GM18507 (cell line): Measurements from ENCODE around the gene CCHCR1.

Experiments
- DNase-seq: peaks from one replicate; pipeline ENCODE4 v3.0.0; 2011; ENCODE audit warnings: low read depth; ENCODE audit not compliant: insufficient read length; ENCODE audit errors: extremely low spot score
- FAIRE-seq: peaks from 2 replicates; lab custom pipeline; 2011; peaks lifted over from hg19 to GRCh38; lab: Jason Lieb, UNC

Gene CCHCR1

DNA sequence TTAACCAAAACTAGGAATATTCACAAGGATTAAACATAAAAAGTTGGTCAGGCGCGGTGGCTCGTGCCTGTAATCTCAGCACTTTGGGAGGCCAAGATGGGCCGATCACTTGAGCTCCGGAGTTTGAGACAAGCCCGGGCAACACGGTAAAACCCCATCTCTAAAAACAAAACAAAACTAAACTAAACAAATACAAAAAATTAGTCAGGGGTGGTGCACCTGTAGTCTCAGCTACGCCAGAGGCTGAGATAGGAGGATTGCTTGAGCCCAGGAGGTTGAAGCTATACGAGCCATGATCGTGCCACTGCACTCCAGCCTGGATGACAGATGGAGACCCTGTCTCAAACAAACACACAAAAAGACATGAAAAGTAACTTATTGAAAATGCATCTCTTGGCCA is 21.9 kb downstream of the CCHCR1 start:
- no peak for DNase-seq
- no peak for FAIRE-seq

GRCh38 chr6:31132806-31133205 is 24.8 kb downstream of the CCHCR1 start:
- FAIRE-seq (no peak), DNase-seq (no peak)

DNA sequence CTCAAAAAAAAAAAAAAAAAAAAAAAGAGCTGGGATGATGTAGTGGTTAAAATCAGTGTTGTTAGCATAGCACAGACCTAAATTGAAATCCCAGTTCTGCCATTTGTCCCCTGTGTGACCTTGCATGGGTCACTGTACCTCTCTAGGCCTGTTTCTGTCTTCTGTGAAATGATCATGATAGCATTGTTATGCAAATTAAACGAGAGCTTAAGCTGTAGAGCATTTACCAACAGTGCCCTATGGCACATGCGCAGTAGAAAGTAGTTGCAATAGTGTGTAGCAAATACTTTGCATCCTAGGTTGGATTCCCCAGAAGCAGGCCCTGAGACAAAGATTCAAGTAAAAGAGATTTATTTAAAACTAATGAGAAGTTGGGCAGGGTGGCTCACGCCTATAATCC is 26.0 kb downstream of the CCHCR1 start:
- FAIRE-seq (no peak), DNase-seq (no peak)

GRCh38 chr6:31130751-31131150 is 26.9 kb downstream of the CCHCR1 start:
- DNase-seq (no peak), FAIRE-seq (no peak)

DNA sequence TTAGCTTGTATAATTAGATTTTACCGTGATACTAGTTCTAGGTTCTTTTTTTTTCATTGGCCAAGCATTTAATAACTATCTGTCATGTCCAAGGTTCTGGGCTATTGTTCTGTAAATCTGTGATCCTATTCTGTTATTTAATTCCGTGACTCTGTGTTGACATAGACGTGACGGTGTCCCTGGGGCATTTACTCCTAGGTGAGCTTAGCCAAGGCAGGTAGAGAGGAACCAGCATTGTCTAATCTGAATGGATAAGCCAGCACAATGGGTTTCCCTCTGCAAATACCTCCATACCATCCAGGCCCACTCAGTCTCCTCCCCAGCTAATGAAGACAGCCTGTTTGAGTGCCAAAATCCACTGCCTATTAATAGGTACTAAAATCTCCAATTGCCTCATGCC is 28.5 kb downstream of the CCHCR1 start:
- FAIRE-seq = no peak
- DNase-seq = no peak

GRCh38 chr6:31128093-31128676 is 29.4 kb downstream of the CCHCR1 start:
- FAIRE-seq = peak; percentile 73
- DNase-seq = peak; percentile 45

DNA sequence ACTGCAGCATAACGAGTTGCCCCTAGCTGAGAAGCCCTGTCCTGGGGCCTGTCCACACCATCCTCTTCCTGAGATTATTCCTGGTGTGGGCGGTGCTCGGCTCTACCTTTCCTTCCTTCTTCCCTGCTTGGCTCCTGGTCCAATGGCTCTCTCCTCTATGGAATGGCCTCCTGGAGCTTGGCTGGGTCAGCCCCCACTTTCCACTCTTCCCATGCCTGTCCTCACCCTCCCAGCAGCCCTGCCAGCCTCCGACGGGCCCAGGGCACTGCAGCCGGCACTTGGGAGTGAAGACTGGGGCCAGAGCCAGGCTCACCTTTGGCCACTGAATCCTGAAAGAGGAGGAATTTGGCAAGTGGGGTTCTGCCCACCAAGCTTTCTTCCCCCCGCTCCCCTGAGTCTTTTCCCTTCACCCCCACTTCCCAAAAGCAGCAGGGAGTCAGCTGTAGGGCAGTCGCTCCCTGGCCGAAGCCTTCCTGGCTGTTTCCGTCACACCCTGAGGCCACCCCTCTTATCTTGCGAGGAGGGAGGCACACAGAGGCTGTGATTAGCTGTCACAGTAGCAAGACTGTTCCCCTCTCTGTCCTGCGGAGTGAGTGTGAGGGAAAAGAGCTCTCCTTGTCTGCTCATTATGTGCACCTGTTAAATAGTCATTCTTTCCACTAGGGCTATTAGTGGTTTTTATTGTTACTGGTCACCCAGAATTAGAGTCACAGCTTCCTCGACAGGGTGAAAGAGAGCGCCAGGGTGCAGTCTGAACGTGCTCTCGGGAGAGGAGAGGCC is 31.0 kb downstream of the CCHCR1 start:
- DNase-seq (no peak), FAIRE-seq (no peak)

GRCh38 chr6:31125586-31126363 is 31.8 kb downstream of the CCHCR1 start:
- FAIRE-seq (no peak), DNase-seq (no peak)

DNA sequence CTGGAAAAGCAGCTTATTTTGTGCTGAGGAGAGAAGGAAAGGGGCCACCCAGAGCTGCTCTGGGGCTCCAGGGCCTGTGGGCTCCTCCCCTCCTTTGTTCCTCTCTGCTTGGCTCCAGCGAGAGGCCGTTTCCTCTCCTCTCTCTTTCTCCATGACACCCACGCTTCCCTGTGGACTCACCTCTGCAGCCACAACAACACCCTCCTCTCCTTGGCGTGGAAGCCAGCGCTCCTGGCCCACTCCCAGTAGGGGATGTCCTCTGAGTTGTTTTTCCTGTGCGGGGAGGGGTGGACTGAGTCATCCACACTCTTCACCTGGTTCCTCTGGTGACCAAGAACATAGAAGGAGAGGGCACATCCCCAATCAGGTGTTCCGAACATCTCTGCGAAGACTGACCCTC is 32.4 kb downstream of the CCHCR1 start:
- FAIRE-seq = no peak
- no peak for DNase-seq

DNA sequence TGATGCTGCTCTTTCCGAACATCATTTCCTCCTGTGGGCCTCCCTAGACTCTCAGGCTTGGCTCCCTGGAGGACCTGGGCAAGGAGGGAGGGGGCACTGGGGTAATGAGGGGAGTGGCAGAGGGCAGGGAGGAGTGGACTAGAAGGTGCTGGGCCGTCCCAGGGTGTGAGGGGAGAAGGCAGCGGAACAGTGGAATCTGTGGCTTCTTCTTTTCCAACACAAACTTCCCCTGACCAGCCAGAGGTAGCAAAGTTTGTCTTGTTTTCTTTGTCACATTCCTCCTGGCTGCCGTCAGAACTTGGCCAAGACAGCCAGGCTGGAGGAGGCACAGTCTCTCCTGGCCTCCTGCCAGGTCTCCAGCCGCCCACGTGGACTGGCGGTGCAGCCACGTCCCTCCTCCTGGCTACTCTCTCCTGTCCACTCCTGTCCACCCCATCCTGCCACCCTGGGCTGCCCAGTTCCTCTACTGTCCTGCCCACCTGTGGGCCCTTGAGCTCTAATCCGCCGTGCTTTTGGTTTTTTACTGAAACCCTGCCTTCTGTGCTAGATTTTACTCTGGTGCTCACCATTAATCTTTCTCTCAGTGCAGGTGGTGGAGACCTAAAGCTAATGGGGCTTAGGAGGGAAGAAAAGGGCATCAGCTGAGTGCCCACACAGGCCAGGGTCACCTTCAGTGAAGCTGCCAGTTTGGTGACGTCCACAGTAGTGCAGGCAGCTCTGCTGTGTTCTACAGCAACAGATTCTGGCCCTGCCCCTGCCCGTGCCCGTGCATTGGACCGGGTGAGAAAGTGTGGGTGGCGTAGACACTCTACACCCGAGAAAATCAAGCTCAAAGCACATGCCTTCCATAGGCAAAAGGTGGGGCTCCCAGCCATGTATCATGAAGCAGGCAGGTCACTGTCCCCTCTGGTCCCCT is 34.6 kb downstream of the CCHCR1 start:
- DNase-seq (no peak), FAIRE-seq (no peak)

DNA sequence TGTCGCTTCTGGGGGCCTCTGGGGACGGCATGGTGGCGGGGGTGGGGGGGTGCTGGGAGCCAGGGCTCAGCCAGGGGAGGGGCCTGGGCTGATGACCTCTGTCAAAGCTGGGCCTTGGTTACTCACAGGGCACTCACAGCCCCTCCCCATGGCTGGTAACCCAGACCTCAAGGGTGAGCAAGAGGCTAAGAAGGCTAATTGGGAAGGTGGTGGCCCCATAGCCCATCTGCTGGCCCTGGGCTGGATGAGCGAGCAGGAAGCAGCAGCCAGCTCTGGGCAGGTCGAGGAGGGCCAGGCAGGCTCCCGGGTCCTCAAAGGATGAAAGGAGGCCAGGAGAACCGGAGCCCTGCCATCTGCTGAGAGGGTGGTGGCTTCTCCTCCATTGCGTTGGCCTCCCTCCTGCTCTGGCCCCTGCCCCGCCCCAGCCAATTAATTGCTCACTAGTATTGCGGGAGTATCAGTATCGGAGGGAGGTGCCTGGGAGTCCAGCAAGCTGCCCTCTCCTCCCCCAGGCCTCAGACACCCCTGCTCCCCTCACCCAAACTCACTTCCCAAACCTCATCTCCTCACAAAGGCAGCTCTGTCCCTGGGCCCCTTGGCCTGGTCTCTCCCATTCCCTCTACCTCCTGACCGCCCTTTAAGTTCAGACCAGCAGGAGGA is 36.3 kb downstream of the CCHCR1 start:
- FAIRE-seq (no peak), DNase-seq (no peak)

DNA sequence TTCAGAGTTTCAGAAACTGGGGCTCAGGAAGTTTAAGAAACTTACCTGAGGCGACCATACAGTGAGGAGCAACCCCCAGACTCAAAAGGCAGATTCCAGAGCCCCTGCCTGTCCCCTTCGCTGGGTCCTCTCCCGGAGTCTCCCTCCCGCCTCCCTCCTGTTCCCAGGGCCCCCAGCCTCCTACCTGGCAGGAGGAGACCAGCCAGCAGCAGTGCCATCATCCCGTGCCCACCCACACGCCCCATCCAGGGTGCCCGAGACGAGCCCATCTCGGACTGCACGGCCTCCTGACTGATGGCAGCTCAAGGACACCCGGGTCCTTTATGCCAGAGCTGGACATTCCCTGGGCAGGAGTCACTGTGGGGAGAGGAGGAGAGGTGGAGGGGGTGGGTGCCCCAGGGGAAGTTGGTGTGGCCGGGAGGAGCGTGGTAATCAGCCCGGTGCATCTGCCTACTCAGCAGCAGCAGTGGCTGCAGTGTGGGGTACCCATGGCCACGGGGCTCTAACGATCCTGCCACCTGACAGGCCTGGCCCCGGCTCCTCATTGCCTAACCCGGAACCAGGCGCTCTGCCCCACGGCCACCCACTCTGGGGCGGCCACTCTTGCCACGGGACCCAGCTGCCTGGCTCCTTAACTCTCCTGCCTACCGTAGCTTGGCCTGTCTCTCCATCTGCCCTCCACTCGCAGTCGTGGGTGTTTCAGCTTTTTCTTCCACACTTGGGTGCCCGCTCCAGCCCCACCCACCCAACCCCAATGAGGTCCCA is 37.3 kb downstream of the CCHCR1 start, which contains the start of gene CDSN:
Gene CDSN, minus strand, starts transcription at position 296 of the 765 bp plus-strand sequence. Its CDS starts 27 bp downstream, at position 269.
- FAIRE-seq (no peak), DNase-seq (no peak)

DNA sequence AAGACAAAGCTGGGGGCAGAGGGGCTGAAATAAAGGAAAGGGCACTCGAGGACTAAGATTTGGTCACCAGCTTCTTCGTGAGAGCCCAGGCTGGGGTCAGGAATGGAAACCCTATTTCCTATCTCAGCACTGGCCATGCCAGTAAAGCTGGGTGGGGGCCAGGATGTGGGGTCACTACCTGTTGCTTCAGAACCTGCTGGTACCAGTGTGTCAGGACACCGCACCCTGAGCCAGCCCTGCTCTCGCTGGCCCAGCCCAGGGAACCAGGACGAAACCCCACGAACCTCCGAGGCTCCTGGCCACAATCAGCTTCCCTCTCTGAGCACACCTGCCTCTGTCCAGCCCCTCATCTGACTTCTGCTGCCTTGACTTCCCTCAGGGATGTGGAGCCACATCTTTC is 39.4 kb downstream of the CCHCR1 start:
- DNase-seq (no peak), FAIRE-seq (no peak)

DNA sequence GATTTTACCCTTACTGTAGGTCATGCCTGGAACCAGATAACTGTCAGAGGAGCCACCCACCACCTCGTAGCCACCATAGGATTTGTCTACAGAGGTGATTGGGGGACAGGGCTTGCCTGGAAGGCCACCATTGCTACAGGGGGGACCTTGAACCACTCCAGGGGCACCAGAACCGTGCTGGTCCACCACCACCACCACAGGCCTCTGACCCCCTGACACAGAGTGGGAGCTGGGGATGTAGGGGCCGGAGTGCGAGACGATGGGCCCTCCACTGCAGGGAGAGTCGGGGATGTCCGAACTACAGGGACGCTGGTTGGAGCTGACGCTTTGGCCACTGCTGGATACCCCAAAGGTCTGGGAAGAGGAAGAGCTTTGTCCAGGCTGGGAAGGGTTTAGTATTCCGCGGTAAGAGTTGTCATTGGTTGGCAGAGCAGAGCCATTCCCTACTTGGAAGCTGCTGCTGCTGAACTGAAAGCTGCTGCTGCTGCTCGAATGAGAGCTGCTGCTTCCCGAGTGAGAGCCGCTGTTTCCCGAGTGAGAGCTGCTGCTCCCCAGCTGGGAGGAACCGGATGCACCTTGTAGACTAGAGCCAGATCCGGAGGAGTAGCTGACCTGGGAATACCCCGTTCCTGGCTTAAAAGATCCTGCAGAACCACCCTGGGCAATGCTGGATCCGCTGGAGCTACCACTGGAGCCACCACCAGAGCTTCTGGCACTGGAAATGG is 40.8 kb downstream of the CCHCR1 start:
- no peak for FAIRE-seq
- DNase-seq = no peak

DNA sequence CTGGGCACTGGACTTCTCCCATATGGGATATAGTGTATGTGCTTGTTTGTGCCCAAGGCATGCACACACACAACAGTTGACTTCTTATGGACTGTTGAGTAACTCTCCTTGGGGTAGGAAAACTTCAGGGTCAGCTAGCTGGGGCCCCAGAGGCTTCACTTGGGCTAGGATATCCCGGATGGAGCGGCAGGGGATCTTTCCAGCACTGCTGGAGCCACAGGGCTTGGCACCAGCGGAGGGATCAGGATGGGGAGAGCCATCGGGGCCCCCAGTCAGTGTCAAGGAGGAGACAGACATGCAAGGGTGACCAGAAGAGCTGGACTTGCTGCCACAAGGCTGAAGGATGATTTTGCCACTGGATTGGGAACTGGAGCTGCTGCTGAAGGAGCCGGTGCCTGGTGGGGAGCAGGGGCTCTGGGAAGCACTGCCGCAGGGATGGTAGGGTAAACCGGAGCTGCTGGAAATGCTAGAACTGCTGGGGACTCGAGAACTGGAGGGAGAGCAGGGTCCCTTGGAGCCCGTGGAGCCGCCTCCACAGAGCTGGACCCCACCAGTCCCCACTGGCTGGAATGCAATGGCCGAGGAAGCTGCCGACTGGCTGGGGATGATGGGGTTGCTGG is 41.6 kb downstream of the CCHCR1 start:
- DNase-seq (no peak), FAIRE-seq (no peak)

- no peak for DNase-seq
- no peak for FAIRE-seq
These were observed 42.4 kb downstream of the CCHCR1 start for GRCh38 chr6:31114970-31115849.

DNA sequence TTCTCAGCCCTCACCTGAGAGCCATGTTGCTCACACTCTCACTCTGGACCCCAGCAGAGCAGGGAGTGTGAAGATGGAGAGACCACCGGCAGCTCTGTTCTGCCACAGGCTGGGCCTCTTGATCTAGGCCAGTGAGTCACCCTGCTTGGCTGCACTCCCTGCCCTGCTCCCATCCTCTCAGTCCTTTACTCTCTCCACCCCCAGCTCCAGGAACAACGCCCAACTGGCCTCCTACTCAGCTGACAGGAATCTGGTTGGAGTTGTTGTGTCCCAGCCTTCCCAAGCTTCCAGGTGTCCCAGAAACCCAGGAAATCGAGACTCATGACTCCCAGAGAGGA is 43.1 kb downstream of the CCHCR1 start, which contains the start of gene PSORS1C1:
Gene PSORS1C1, plus strand, starts transcription at position 260 of the 338 bp plus-strand sequence. CDS start 14,833 bp downstream, outside the sequence.
- no peak for DNase-seq
- FAIRE-seq = no peak
